Omental fat pad (tissue), 4 donors: ENCODE results near the gene BCL2. TPM values are rescaled to one million over a fixed set of nuclear protein-coding genes. Genes with fewer than 3 reads are reported as not detected.
A peak's percentile ranks its signal among the peaks of the same experiment; 100 is the strongest.

ENCODE experiments used
- ATAC-seq: fragments of 150-250 bp; one replicate; pipeline ENCODE4 v1.9.1; 2016; ENCODE audit warnings: mild to moderate bottlenecking, moderate library complexity; ENCODE audit not compliant: low FRiP score
- DNase-seq: peaks from one replicate; pipeline ENCODE4 v3.0.0-alpha.2; 2019; ENCODE audit warnings: low spot score
- CTCF ChIP-seq, 3 donors: fragments of 450-650 bp; IDR thresholded peaks; one replicate each; pipeline ENCODE4 v1.5.1; 2016 to 2017; ENCODE audit warnings: antibody characterized with exemption in 3 of 3, mild to moderate bottlenecking in 3 of 3, moderate library complexity in 2 of 3
- total RNA-seq, 4 donors: library from RNA; depleted of rRNA; stranded (reverse); fragments of >200 nt; gene quantifications; one replicate each; pipeline ENCODE4 v1.1.0, GENCODE V29; 2016

The BCL2 gene
- total RNA-seq, 4 donors from 2014 or later = 18.4 to 84.5 (median 30.2) TPM

- no peak for ATAC-seq
Measured at GRCh38 chr18:63264871-63265270, 54.7 kb downstream of the BCL2 start.

GRCh38 chr18:63263444-63263843 lies 56.1 kb downstream of the BCL2 start:
- no peak for DNase-seq
- ATAC-seq = no peak
- TF ChIP-seq CTCF (IDR thresholded peaks at IDR 0.05) = no peak

More at GRCh38 chr18:63264871-63265270, 54.7 kb downstream of the BCL2 start:
- no peak for TF ChIP-seq CTCF (IDR thresholded peaks at IDR 0.05)
- DNase-seq = no peak

- DNase-seq = no peak
- ATAC-seq = peak; percentile 74
Measured at GRCh38 chr18:63262369-63263335, 56.9 kb downstream of the BCL2 start.

DNA sequence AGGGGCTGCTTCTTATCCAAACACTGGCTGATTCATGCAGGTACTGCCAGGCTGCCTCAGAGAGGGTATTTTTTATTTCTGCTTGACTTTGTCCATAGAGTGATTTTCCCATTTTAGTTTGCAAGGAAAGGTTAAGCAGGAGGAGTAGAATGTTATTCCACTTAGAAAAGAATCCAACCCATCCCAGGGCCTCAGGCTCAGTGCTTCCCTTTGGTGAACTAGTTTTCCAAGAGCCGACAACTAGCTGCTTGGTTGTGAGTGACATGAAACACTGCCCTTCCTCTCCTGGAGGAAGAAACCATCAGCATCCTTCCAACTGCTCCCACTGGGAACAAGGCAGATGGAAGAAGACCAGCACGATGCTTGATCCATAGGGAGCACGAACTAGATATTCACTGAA lies 58.5 kb downstream of the BCL2 start:
- no peak for ATAC-seq
- no peak for TF ChIP-seq CTCF (IDR thresholded peaks at IDR 0.05)

More at GRCh38 chr18:63262369-63263335, 56.9 kb downstream of the BCL2 start:
- TF ChIP-seq CTCF (IDR thresholded peaks at IDR 0.05) = no peak

GRCh38 chr18:63260380-63260754 lies 59.2 kb downstream of the BCL2 start:
- TF ChIP-seq CTCF (IDR thresholded peaks at IDR 0.05) = no peak
- ATAC-seq = no peak
- DNase-seq = no peak

More for the DNA sequence above, 58.5 kb downstream of the BCL2 start:
- no peak for DNase-seq

GRCh38 chr18:63259567-63260379 lies 59.8 kb downstream of the BCL2 start:
- ATAC-seq (no peak), DNase-seq (no peak)
- no peak for TF ChIP-seq CTCF (IDR thresholded peaks at IDR 0.05)
